ENCODE measurements around the gene PGLYRP1.

The PGLYRP1 gene

DNA sequence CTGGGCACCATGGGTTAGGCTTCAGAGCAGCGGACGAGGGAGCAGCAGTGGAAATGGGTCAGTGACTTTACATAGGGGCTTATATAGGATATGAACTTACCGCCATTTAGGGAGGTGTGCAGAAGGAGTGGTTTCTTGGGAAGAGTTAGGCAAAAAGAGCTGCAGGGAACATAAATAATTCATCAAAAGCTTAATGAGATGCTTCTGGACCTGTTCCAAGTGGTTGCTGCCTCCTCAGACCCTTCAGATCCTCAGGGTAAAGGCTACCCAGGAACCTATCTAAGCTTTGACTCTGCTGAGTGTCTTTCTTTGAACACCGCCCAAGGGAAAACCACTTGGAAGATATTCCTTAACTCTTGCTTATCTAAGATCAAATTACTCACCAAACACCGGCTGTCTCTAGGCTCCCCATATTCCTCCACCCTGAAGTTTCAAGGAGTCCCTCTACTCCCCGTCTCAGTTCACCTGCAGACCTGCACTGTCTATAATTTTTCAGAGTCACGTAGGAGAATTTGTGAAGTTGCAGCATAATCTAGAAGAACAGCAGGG, 18.2 kb upstream of the PGLYRP1 start, which contains the start of gene IGFL4 (continued):
- TF ChIP-seq, protein P1, sequence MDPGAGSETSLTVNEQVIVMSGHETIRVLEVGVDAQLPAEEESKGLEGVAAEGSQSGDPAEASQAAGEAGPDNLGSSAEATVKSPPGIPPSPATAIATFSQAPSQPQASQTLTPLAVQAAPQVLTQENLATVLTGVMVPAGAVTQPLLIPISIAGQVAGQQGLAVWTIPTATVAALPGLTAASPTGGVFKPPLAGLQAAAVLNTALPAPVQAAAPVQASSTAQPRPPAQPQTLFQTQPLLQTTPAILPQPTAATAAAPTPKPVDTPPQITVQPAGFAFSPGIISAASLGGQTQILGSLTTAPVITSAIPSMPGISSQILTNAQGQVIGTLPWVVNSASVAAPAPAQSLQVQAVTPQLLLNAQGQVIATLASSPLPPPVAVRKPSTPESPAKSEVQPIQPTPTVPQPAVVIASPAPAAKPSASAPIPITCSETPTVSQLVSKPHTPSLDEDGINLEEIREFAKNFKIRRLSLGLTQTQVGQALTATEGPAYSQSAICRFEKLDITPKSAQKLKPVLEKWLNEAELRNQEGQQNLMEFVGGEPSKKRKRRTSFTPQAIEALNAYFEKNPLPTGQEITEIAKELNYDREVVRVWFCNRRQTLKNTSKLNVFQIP (CRISPR knock-in tag; IDR thresholded peaks at IDR 0.05; ENCODE audit: borderline replicate concordance, low read depth): no peak

DNA sequence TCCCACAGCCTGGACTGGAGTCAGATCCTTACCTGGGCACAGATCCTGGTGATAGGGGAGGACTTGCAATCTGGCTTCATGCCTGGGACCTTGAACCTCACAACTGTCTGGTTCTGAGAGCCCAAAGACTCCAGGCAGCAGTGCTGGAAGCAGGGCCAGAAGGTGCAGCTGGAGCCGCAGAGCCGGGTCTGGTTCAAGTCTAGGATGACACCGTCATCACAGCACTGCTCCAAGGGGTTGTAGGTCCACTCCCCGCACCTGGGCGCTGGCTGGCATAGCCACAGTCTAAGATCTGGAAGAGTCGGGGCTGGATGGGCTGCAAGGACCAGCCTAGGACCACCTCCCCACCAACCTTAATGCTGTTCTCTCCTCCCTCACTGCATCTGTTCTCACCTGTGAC, 17.3 kb upstream of the PGLYRP1 start:
- no peak for ATAC-seq
- TF ChIP-seq TCF4 (CRISPR knock-in tag; IDR thresholded peaks at IDR 0.05; ENCODE audit: borderline replicate concordance) (no peak), ZC3H10 (CRISPR knock-in tag; IDR thresholded peaks at IDR 0.05) (no peak), ZFP3 (CRISPR knock-in tag; IDR thresholded peaks at IDR 0.05) (no peak), ZNF70 (CRISPR knock-in tag; IDR thresholded peaks at IDR 0.05) (no peak), ESRRG (CRISPR knock-in tag; IDR thresholded peaks at IDR 0.05) (no peak), ARNTL (CRISPR knock-in tag; IDR thresholded peaks at IDR 0.05; ENCODE audit: borderline replicate concordance, low read depth) (no peak), ISL1 (CRISPR knock-in tag; IDR thresholded peaks at IDR 0.05) (no peak), ZNF8 (CRISPR knock-in tag; IDR thresholded peaks at IDR 0.05) (no peak), SNAI2 (CRISPR knock-in tag; IDR thresholded peaks at IDR 0.05) (no peak), RARB (CRISPR knock-in tag; IDR thresholded peaks at IDR 0.05) (no peak)
- TF ChIP-seq, protein P1 (CRISPR knock-in tag; IDR thresholded peaks at IDR 0.05; ENCODE audit: borderline replicate concordance, low read depth): no peak
- TF ChIP-seq, protein P2, sequence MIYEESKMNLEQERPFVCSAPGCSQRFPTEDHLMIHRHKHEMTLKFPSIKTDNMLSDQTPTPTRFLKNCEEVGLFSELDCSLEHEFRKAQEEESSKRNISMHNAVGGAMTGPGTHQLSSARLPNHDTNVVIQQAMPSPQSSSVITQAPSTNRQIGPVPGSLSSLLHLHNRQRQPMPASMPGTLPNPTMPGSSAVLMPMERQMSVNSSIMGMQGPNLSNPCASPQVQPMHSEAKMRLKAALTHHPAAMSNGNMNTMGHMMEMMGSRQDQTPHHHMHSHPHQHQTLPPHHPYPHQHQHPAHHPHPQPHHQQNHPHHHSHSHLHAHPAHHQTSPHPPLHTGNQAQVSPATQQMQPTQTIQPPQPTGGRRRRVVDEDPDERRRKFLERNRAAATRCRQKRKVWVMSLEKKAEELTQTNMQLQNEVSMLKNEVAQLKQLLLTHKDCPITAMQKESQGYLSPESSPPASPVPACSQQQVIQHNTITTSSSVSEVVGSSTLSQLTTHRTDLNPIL (CRISPR knock-in tag; IDR thresholded peaks at IDR 0.05; ENCODE audit: low read depth): no peak

DNA sequence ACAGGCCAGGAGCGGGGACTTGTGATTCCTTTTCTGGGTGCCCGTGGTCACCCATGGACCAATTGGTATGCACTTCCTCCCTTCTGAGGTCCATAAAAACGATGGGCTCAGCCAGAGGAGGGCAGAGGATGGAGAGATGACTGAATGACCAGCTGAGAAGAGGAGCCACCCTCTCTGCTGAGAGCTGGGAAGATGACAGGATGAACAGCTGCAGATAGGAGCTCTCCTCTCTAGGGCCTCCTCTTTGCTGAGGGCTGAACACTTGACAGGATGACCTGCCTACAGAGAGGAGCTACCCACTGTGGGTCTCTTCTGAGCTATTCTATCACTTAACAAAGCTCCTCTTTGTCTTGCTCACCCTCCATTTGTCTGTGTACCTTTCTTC, 13.9 kb upstream of the PGLYRP1 start:
- no peak for ATAC-seq
- TF ChIP-seq, protein P3, sequence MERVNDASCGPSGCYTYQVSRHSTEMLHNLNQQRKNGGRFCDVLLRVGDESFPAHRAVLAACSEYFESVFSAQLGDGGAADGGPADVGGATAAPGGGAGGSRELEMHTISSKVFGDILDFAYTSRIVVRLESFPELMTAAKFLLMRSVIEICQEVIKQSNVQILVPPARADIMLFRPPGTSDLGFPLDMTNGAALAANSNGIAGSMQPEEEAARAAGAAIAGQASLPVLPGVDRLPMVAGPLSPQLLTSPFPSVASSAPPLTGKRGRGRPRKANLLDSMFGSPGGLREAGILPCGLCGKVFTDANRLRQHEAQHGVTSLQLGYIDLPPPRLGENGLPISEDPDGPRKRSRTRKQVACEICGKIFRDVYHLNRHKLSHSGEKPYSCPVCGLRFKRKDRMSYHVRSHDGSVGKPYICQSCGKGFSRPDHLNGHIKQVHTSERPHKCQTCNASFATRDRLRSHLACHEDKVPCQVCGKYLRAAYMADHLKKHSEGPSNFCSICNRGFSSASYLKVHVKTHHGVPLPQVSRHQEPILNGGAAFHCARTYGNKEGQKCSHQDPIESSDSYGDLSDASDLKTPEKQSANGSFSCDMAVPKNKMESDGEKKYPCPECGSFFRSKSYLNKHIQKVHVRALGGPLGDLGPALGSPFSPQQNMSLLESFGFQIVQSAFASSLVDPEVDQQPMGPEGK (CRISPR knock-in tag; IDR thresholded peaks at IDR 0.05; ENCODE audit: borderline replicate concordance): no peak
- TF ChIP-seq CSDC2 (CRISPR knock-in tag; IDR thresholded peaks at IDR 0.05) (no peak), ZNF70 (CRISPR knock-in tag; IDR thresholded peaks at IDR 0.05) (no peak), ZNF8 (CRISPR knock-in tag; IDR thresholded peaks at IDR 0.05) (no peak), TOX (CRISPR knock-in tag; IDR thresholded peaks at IDR 0.05; ENCODE audit: borderline replicate concordance) (no peak), PPARA (CRISPR knock-in tag; IDR thresholded peaks at IDR 0.05; ENCODE audit: borderline replicate concordance) (no peak)
- TF ChIP-seq, protein P1 (CRISPR knock-in tag; IDR thresholded peaks at IDR 0.05; ENCODE audit: borderline replicate concordance, low read depth): no peak
- TF ChIP-seq, protein P4, sequence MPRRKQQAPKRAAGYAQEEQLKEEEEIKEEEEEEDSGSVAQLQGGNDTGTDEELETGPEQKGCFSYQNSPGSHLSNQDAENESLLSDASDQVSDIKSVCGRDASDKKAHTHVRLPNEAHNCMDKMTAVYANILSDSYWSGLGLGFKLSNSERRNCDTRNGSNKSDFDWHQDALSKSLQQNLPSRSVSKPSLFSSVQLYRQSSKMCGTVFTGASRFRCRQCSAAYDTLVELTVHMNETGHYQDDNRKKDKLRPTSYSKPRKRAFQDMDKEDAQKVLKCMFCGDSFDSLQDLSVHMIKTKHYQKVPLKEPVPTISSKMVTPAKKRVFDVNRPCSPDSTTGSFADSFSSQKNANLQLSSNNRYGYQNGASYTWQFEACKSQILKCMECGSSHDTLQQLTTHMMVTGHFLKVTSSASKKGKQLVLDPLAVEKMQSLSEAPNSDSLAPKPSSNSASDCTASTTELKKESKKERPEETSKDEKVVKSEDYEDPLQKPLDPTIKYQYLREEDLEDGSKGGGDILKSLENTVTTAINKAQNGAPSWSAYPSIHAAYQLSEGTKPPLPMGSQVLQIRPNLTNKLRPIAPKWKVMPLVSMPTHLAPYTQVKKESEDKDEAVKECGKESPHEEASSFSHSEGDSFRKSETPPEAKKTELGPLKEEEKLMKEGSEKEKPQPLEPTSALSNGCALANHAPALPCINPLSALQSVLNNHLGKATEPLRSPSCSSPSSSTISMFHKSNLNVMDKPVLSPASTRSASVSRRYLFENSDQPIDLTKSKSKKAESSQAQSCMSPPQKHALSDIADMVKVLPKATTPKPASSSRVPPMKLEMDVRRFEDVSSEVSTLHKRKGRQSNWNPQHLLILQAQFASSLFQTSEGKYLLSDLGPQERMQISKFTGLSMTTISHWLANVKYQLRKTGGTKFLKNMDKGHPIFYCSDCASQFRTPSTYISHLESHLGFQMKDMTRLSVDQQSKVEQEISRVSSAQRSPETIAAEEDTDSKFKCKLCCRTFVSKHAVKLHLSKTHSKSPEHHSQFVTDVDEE (CRISPR knock-in tag; IDR thresholded peaks at IDR 0.05): no peak
- TF ChIP-seq, protein P2 (CRISPR knock-in tag; IDR thresholded peaks at IDR 0.05; ENCODE audit: low read depth): no peak
